Measurements from ENCODE around the gene CUX1.
"Not testable (repeated sequence)": the region's sequence is repeated elsewhere in the genome, so short reads cannot be mapped to it uniquely, and the experiment has no call there.

CUX1 gene

DNA sequence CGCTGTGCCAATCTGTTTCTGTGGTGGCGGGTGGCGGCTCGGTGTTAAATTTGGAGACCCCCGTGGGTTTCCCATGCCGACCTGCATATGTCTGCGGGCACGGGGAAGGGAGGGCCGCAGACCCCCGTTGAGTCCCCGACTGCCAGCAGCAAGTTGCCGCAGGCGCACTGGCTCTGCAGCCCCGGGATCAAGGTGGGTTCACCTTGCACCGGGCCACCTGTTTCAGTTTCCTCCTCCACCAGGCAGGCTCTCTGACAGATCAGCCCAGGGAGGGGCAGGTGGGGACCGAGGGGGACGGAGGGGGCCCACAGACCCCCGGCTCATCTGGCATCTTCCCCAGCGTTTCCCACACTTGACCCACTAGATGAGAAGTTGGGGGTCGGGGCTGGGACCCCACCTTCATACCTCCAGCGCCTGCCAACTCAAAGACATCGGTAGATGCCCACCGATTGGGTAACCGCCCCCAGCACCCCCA, 95.9 kb downstream of the CUX1 start:
- DNase-seq (ENCODE audit: low read depth in 1 of 2, low spot score in 1 of 2): no peak

DNA sequence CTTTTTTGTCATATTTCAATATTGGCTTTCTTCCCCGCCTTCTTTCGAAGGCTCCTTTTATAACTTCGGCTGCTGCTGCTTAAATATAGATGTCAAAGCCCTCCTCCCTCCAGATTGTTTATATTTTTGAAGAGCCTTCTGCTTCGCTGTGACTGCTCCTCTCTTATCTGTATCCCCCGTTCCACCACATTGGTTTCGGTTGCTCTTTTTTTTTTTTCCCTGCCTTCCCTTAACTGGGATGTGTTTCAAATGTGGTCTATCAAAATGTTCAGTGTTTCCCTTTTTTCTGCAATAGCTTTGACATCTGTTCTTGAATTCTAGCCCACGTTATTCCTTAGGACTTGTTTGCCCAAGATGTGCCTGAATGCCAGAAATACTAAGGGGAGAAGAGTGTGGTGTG, 96.4 kb downstream of the CUX1 start:
- DNase-seq (ENCODE audit: low read depth in 1 of 2, low spot score in 1 of 2): no peak

DNA sequence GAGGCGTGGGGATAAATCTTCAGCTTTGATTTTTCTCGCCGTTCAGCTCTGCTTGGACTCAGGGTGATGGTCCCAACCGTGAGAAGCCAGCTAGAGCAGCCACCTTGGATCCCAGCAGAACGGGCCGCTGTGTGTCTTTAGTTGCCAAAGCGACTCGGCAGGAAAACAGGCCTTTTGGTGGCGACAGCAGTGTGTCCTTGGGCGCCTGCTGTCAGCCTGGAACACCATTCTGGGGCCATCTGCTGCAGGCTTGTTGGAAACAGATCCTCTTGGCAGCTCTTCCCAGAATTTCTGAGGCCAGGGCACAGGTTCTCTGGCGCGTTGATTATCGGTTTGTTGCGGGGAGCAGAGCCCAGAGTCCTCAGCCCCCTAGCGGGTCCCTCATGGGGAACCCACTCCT, 97.6 kb downstream of the CUX1 start:
- no peak for DNase-seq (ENCODE audit: low read depth in 1 of 2, low spot score in 1 of 2)

DNA sequence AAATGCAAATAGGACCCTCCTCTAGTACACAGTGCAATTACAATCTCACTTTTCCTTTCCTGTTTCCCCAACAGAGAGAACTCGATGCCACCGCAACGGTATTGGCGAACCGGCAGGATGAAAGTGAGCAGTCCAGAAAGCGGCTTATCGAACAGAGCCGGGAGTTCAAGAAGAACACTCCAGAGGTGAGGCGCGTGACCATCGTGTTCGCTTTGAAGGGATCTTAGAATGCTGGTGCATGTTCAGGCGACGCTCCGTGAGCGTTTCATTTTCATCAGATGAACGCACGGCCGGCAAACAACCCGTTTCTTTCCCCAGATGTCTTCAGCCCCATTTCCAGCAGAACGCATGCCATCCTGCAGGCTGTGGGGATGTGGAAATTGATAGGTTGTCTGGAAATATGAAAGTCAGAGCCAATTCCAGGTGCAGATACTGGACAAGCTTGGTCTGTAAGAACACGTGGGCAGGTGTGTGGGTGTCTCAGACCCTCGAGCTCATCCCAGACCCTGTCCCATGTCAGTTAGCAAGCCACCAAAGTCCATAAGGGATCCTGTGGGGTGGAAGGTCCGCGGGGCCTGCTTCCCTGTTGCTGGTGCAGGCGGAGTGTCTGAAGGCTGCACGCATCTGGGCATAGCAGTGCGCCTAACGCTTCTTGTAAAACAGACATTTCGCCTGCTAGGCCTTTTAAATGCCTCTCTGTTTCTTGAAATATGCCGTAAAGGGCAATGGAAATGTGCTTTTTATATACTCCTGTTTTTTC, 98.8 kb downstream of the CUX1 start:
- no peak for DNase-seq (ENCODE audit: low read depth in 1 of 2, low spot score in 1 of 2)

DNA sequence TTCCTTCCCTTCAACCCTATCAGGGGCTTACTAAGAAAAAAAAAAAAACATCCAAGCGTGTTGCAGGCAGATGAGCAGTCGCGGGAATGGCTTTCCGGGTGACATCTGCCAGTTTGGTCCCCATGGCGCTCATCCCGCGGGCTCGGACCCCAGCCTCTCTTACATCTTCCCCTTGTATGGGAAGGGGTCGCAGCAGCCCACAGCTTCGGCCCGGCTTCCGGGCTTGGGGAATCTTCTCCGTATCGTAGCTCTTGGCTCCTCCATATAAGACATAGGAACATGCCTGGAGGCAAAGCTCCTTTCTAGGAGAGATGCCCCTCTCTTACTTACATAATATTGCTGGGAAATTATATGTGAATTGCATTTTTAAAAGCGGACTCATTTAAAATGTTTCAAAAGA, 99.5 kb downstream of the CUX1 start:
- no peak for DNase-seq (ENCODE audit: low read depth in 1 of 2, low spot score in 1 of 2)

DNA sequence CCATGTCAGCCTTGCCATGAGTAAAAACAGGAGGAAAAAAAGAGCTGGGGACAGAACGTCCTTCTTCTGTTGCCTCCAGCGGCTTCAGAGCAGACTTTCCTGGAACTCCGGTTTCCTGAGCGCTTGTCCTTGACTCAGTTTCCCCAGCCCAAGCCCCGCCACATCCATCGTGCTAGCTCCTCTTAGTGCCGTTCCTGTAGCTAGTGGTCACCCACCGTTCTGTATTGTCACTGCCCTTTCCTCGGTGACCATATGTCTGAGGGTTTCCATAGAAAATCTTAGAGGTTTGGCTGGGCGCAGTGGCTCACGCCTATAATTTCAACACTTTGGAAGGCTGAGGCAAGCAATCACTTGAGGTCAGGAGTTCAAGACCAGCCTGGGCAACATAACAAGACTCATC, 100.1 kb downstream of the CUX1 start:
- no peak for DNase-seq (ENCODE audit: low read depth in 1 of 2, low spot score in 1 of 2)

DNA sequence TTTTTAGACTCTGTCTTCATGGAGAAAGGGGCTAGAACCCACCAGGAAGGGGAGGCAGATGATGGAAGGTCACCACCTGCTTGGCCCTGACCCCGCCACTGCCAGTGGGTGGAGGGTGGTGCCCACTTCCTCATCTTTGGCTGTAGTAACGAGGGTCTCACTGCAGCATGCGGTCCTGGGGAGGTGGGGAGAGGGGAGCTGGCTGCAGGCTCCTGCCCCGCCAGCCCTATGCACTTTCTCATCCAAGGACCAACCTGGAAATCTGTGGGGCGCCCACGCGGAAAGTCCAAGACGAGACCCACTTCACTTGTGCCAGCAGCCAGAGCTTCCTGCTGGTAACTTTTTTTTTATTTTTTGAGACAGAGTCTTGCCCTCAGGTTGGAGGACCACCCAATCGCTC, 101.0 kb downstream of the CUX1 start:
- DNase-seq (ENCODE audit: low read depth in 1 of 2, low spot score in 1 of 2): no peak

DNA sequence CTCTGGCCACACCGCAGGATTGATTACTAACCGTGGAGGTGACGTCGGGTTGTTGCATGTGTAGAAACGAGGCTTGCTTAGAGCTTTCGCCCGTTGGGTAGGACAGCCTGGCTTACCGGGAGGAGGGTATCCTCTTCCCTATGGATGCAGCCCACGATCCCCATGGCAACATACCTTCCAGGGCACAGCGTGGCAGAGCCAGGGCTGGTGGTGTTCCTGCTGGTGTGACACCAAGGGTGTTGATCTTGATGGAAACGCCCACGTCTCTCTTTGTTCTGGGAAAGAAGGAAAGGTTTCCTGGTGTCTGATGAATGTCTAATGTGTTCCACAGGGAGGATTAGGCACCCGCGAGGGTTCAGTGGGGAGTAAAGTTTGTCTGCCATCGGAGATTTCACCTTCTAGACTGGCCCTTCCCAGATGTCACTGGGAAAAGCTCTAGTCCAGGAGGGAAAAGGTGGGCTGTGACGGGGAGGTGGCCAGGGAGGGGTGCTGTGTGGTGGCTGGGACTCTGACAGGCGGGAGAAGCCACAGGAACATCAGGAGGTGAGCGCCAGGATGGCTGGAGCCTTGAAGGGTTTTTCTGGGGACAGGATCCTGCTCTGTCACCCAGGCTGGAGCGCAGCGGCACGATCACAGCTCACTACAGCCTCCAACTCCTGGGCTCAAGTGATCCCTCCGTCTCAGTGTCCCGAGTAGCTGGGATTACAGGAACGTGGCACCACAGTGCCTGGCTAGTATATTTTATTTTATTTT, 102.1 kb downstream of the CUX1 start:
- no peak for DNase-seq (ENCODE audit: low read depth in 1 of 2, low spot score in 1 of 2)

DNA sequence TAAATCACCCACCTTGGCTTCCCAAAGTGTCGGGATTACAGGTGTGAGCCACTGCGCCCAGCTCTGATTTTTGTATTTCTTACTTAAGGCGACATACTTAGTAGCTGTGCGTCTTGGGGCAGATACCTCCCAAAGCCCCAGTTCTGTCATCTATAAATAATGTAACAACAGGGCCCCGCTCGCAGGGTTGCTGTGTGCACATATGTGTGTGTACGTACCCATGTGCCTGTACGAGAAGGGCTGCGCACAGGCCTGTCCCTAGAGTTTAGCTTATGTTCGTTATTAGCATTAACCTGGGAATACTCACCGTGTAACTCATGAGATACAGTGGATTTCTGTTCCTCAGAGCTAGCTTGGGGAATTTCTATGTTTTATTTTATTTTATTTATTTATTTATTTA, 103.6 kb downstream of the CUX1 start:
- DNase-seq (ENCODE audit: low read depth in 1 of 2, low spot score in 1 of 2): no peak

DNA sequence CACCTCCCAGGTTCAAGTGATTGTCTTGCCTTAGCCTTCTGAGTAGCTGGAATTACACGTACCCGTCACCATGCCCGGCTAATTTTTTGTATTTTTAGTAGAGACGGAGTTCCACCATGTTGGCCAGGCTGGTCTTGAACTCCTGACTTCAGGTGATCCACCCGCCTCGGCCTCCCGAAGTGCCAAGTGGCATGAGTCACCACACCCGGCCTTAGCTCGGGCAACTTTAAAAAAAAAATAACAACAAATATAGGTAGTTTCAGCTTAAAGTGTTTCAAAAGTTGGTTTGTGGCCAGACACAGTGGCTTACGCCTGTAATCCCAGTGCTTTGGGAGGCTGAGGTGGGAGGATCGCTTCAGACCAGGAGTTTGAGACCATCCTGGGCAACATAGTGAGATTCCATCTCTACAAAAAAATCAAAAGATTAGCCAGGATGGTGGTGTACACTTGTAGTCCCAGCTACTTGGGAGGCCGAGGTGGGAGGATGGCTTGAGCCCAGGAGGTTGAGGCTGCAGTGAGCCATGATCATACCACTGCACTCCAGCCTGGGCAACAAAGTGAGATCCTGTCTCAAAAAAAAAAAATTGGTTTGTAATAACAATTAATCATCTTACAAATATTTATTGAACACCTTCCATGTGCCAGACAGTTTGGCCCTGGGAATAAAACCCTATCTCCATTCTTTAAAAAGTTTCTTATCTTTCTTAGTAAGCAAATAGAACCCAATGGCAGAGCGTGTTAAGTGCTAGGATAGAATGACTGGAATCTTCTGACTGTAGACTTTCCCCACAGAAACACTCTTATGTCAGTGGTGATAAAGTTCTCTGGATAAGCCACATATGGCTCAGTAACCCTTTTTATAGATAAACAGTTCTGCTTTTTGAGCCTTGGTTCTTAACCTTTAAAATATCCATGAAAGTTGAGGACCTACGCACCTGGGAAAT, 104.4 kb downstream of the CUX1 start:
- not testable (repeated sequence) for DNase-seq (ENCODE audit: low read depth in 1 of 2, low spot score in 1 of 2)

DNA sequence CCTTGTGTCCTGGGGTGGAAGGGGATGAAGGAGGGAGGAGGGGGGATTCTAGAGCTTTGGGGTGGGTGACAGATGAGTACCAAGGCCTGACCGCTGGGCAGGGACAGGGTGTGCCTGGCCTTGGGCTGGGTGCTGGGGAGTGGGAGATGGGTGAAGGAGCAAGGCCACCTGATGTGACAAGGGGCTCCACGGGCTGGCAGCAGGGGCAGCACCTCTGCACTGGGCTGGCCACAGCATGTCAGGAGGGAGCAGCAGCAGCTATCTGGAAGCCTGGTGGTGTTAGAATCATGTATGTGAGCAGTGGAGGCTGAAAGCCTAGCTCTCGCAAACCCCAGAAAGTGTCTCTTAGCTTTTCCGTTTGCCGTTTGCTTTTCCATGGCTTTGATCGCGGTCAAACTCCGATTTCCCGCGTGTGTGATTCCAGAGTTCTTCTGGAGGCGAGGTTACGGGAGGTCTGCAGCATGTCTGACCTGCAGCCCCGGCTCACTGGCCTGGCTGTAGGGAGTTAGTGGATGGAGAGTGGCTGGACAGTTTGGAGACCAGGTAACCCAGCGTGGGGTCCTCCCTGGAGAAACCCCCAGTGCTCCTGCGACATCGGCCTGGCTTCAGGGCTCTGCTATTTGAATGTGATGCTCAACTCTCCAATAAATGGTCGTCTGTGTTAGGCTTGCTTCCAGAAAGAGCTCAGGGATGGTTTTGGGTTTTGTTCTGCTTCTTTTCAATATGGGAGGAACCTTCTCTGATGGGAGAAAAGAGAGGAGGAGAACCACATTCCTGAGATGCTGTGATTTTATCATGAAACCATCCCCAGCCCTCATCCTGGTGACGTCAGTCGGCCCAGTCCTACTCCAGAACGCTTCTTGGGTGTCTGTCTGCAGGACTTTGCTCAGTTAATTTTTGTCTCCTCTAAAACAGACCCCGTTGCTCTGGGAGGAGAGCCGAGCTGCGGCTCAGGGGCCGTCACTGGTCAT, 105.5 kb downstream of the CUX1 start:
- DNase-seq (ENCODE audit: low read depth in 1 of 2, low spot score in 1 of 2): no peak

DNA sequence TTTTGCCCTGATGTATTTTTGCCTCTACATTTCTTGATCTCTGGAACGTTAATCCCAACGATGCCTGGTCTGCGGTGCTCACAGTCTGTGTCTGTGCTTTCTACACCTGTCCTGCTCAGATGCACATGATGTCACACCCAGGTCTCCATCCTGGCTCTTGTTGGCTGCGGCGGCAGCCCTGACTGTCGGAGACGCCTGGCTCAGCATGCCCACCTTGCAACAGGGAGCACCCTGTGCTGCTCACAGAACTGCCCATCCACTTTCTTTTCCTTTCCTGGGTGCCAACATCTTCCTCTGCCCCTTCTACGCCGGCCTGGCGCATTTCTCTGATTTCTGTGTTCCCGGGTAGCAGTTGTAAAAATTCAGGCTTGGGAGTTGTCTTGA, 106.2 kb downstream of the CUX1 start:
- DNase-seq (ENCODE audit: low read depth in 1 of 2, low spot score in 1 of 2): no peak

DNA sequence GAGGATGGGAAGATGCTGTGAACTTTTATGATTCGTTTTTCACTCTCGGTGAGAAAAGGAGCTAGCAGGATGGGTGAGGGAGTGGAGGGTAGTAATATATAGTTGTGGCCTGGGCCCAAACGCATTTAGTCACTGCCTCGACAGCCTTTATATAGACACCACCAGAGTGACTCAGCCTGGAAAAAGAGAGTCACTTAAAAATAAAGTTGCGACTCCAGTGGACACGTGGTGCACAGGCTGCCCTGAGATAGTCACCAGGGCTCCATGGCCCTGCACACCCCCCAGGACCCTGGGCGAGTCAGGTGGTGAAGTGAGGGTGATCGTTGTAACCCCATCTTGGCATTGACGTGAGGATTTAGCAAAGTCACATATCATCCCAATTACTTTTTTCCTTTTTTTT, 106.7 kb downstream of the CUX1 start:
- DNase-seq (ENCODE audit: low read depth in 1 of 2, low spot score in 1 of 2): no peak

DNA sequence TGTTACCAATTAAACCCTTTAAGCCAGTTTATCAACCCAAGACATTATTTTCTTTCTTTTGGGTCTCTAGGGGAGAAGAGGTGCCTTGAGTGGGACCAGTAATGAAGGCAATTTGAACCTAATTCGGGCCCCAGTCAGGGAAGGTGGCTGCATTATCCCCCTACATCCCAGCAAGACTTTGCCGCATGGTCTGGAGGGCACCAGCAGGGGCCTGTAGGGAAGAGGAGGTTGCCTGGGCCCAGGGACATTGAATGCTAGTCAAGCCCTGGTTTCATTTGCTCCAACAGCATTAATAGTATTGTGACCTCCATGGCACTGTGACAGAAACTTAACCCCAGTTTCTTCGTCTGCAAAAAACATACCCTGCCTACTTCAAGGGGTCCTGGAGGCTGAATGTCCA, 108.8 kb downstream of the CUX1 start:
- DNase-seq (ENCODE audit: low read depth in 1 of 2, low spot score in 1 of 2): no peak

DNA sequence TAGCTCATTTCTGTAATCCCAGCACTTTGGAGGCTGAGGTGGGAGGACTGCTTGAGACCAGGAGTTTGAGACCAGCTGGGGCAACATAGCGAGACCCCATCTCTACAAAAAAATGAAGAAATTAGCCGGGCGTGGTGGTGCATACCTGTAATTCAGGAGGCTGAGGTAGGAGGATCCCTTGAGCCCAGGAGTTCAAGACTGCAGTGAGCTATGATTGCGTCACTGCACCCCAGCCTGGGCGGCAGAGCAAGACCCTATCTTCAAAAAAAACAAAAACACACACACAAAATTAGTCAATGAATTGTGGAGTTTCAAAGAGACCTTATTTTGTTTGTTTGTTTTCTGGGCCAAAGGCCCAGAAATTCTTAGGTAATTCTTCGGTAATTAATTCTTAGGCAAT, 110.0 kb downstream of the CUX1 start:
- no peak for DNase-seq (ENCODE audit: low read depth in 1 of 2, low spot score in 1 of 2)

DNA sequence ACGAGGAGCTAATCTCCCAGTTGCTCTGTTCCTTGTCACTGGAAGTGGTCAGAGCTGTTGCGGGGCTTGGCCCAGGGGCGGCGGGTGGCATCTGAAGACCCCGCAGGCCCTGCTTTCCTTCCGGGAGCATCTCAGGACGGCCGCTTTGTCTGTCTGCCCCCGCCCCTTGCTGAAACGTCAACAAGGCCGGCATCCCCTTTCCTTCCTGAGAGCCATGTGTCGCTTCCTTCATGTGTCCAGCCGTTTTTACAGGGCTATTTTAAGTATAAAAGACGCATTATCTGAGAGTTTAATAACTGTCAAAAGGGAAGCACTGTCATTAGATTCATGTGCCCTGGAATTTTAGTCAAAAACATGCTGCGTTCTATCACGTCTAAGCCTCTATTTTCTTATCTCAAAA, 110.4 kb downstream of the CUX1 start:
- DNase-seq (ENCODE audit: low read depth in 1 of 2, low spot score in 1 of 2): no peak

DNA sequence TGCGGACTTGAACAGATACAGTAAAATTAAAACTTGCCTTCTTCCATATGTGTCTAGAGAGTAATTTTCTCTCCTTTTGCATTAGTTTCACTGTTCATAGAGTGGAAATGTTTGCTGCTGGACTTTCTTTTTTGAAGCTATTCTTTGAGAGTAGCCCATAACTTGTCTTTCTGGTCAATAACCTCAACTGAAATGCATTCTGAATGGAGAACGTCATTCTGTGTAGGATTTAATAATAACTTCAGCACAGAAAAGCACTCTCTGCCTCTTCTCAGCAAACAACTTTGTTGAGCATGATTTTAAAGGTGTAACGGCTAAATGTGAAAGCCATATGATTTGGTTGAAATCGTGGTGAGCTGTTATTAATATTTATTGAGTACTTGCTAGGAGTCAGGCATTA, 111.8 kb downstream of the CUX1 start:
- DNase-seq (ENCODE audit: low read depth in 1 of 2, low spot score in 1 of 2): no peak

DNA sequence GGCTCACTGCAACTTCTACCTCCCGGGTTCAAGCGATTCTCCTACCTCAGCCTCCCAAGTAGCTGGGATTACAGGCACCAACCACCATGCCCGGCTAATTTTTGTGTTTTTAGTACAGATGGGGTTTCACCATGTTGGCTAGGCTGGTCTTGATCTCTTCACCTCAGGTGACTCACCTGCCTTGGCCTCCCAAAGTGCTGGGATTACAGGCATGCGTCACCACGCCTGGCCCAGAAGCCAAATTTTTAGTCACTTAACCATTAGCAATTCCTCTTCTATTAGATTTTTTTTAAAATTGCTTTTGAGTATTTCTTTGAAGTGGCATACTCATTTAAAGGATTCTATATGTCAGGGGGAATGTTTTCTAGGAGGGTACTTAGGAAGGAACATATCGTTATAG, 112.5 kb downstream of the CUX1 start:
- DNase-seq (ENCODE audit: low read depth in 1 of 2, low spot score in 1 of 2): not testable (repeated sequence)

DNA sequence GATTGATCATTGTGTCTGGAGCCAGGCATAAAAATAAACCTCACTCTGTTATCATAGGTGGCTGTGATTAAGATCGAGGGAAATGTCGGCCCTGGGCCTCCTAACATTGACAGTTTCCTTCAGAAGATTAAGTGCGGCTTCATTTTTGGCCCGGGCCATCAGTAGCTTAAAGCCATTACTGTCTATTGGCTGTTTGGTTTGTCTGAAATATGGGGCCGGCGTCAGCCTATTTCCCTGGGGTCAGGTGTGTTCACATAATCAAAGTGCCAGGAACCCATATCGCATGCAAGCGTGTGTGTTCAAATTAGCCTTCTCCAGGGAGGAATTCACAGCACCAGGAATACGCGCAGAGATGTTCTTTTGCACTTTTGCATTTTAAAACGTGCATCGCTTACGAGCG, 114.7 kb downstream of the CUX1 start:
- DNase-seq (ENCODE audit: low read depth in 1 of 2, low spot score in 1 of 2): no peak

DNA sequence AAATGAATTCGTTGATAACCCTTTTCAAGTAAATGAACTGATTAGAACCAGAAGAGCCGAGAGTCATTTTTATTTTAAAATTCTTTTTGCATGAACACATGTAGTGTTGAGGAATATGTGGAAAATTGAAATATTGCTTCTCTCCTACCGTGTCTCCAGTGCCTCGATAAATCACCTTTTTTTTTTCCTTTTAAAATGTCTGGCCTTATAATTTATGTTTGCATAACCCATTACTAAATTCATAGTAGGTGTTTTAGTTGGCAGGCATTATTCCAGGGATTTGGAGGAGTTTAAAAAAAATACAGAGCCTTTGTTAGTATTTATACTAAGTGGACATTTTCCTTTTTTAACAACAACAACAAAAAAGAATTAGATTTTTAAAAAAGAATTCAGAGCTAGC, 115.6 kb downstream of the CUX1 start:
- no peak for DNase-seq (ENCODE audit: low read depth in 1 of 2, low spot score in 1 of 2)

Data from activated CD4-positive, alpha-beta T cell treated with anti-CD3 and anti-CD28 coated beads, Interleukin-2, amount 50 U/mL, for 24 hours (primary cell).